GM12878 (cell line): Measurements from ENCODE around the gene PCDHGA2. TPM values are rescaled to one million over a fixed set of nuclear protein-coding genes. Genes with fewer than 3 reads are reported as not detected.

Experiments used
- ATAC-seq: fragments of 200-7000 bp; cut with Tn5 transposase; 3 replicates; pipeline ENCODE4 v1.9.1; 2020; ENCODE audit warnings: mild to moderate bottlenecking, moderate library complexity
- Bru-seq: library from RNA; stranded (reverse); fragments of 400-500 nt; gene quantifications from one replicate; lab custom pipeline; 2021; lab: Mats Ljungman, UMichigan
- BruChase-seq, 2 experiments: library from RNA; stranded (reverse); fragments of 400-500 nt; gene quantifications; one replicate each; lab custom pipeline; 2021; lab: Mats Ljungman, UMichigan
- BruUV-seq: library from RNA; stranded (reverse); fragments of 400-500 nt; replicated peaks from 2 replicates; lab custom pipeline; 2021; lab: Mats Ljungman, UMichigan
- CTCF ChIA-PET: fragments of 300-600 bp; sonication (Branson Sonifier 250); formaldehyde crosslinking; extraction: SDS; loops from one replicate; lab custom pipeline; 2021; ENCODE audit warnings: inconsistent platforms; lab: Yijun Ruan, JAX
- POLR2A ChIA-PET: fragments of 350-600 bp; formaldehyde crosslinking; extraction: SDS; loops from one replicate; lab custom pipeline; 2021; ENCODE audit warnings: inconsistent platforms; lab: Charles Lee
- RAD21 ChIA-PET: fragments of 300-600 bp; sonication (Branson Sonifier 250); formaldehyde crosslinking; loops from one replicate; lab custom pipeline; 2023; ENCODE audit warnings: antibody characterized with exemption; ENCODE audit not compliant: unreplicated experiment; lab: Charles Lee
- SMC1A ChIA-PET: fragments of 300-600 bp; sonication (Branson Sonifier 250); formaldehyde crosslinking; loops from one replicate; lab custom pipeline; 2023; ENCODE audit not compliant: unreplicated experiment, uncharacterized antibody; lab: Charles Lee
- DNase-seq: peaks from one replicate; pipeline ENCODE4 v3.0.0-alpha.2; 2011; ENCODE audit warnings: low read depth, low spot score
- FAIRE-seq: peaks from 3 replicates; lab custom pipeline; 2011; peaks lifted over from hg19 to GRCh38; lab: Jason Lieb, UNC
- H2AFZ ChIP-seq: 2 replicates; pipeline ENCODE4 v1.6.0; 2011; ENCODE audit warnings: low read depth, low read length, control low read depth; ENCODE audit not compliant: control insufficient read depth
- H3K27ac ChIP-seq: 2 replicates; pipeline ENCODE4 v1.5.1; 2011; ENCODE audit warnings: control low read depth; ENCODE audit not compliant: control insufficient read depth, insufficient read depth
- H3K27me3 ChIP-seq, 2 experiments: replicated peaks in 1 of 2; 2 replicates each; pipeline versions ENCODE4 v1.6.0 to v1.6.1; 2011; ENCODE audit warnings: low read length in 1 of 2; ENCODE audit not compliant: control insufficient read depth in 2 of 2, insufficient read depth in 2 of 2
- H3K36me3 ChIP-seq, 2 experiments: 2 replicates each; pipeline ENCODE4 v1.5.1; 2011; ENCODE audit warnings: low read length in 1 of 2; ENCODE audit not compliant: control insufficient read depth in 2 of 2, insufficient read depth in 2 of 2
- H3K4me1 ChIP-seq: 2 replicates; pipeline ENCODE4 v1.6.1; 2011; ENCODE audit warnings: mild to moderate bottlenecking, low read length, moderate library complexity, mixed read lengths; ENCODE audit not compliant: control insufficient read depth, insufficient read depth
- H3K4me2 ChIP-seq: 2 replicates; pipeline ENCODE4 v1.6.0; 2011; ENCODE audit warnings: control low read depth; ENCODE audit not compliant: control insufficient read depth, insufficient read depth
- H3K4me3 ChIP-seq: fragments of 200-600 bp; sonication (generic); 2 replicates; pipeline ENCODE4 v1.5.1; 2016
- H3K79me2 ChIP-seq: 2 replicates; pipeline ENCODE4 v1.6.0; 2011; ENCODE audit warnings: low read length; ENCODE audit not compliant: control insufficient read depth, insufficient read depth
- H3K9ac ChIP-seq: 2 replicates; pipeline ENCODE4 v1.8.0; 2011; ENCODE audit warnings: low read length, control low read depth, mixed read lengths; ENCODE audit not compliant: control insufficient read depth, insufficient read depth
- H3K9me3 ChIP-seq: replicated peaks from 3 replicates; pipeline ENCODE4 v1.5.1; 2011; ENCODE audit warnings: mild to moderate bottlenecking, low read length; ENCODE audit not compliant: control insufficient read depth, insufficient read depth
- H4K20me1 ChIP-seq: 2 replicates; pipeline ENCODE4 v1.6.0; 2011; ENCODE audit not compliant: control insufficient read depth, insufficient read depth
- CTCF ChIP-seq, 3 experiments: IDR thresholded peaks in 2 of 3; conservative IDR thresholded peaks in 1 of 3; 2 replicates each; pipeline ENCODE4 v1.5.1; 2011; ENCODE audit warnings: low read depth in 3 of 3, low read length in 3 of 3, mild to moderate bottlenecking in 3 of 3, control low read depth in 2 of 3, moderate library complexity in 2 of 3, inconsistent platforms in 1 of 3, mixed read lengths in 1 of 3; ENCODE audit not compliant: control insufficient read depth in 2 of 3, insufficient read depth in 1 of 3; ENCODE audit errors: extremely low read depth in 1 of 3
- NKRF ChIP-seq: fragments of 450-650 bp; conservative IDR thresholded peaks from 2 replicates; pipeline ENCODE4 v1.6.1; 2017; ENCODE audit warnings: mild to moderate bottlenecking, moderate library complexity
- NR2F1 ChIP-seq: fragments of 450-650 bp; conservative IDR thresholded peaks from 2 replicates; pipeline ENCODE4 v1.6.1; 2017; ENCODE audit warnings: mild to moderate bottlenecking
- RAD21 ChIP-seq: IDR thresholded peaks from 2 replicates; pipeline ENCODE4 v1.6.1; 2011; ENCODE audit warnings: mild to moderate bottlenecking, low read depth, low read length, moderate library complexity; ENCODE audit not compliant: insufficient read depth
- SMAD5 ChIP-seq: IDR thresholded peaks from 2 replicates; pipeline ENCODE4 v1.6.1; 2016; ENCODE audit warnings: antibody characterized with exemption, low read depth
- WGBS: methylation state at CpG from one replicate; pipeline ENCODE4 v1.1.6; 2016; ENCODE audit warnings: low lambda C conversion rate; ENCODE audit not compliant: insufficient replicate concordance, insufficient coverage; ENCODE audit errors: missing lambda C conversion rate; 5-methylcytosine and 5-hydroxymethylcytosine counted together
- in situ Hi-C: fragments of 300-500 bp; cut with MboI; formaldehyde crosslinking; loops from 9 replicates; pipeline ENCODE4 v1.14.3; 2018; ENCODE audit warnings: mixed read lengths
- intact Hi-C: fragments of 100-400 bp; cut with micrococcal nuclease; formaldehyde crosslinking; loops from one replicate; pipeline ENCODE4 v1.14.2; 2022; ENCODE audit not compliant: unreplicated experiment
- long read RNA-seq, 2 experiments: library from polyadenylated mRNA; unstranded; transcript quantifications; one replicate each; pipeline ENCODE4 v2.0.0, GENCODE V29; 2019 to 2020
- polyA minus RNA-seq, 3 experiments: library from RNA; depleted of rRNA, polyadenylated mRNA; stranded (reverse); fragments of >200 nt; gene quantifications; 2 replicates each; pipeline ENCODE4 v1.2.3, GENCODE V29; 2011
- polyA plus RNA-seq, 11 experiments: library from polyadenylated mRNA; depleted of rRNA in 4 of 11; unstranded in 6 of 11; stranded (reverse) in 5 of 11; fragments of >200 nt; fragmentation: Nextera tagmentation in 4 of 11; fragmentation: Illumina TruSeq in 1 of 11; extraction: Ambion mirVana in 4 of 11; extraction: Trizol in 1 of 11; gene quantifications; 1 replicate in 1 of 11; 2 replicates in 10 of 11; pipeline versions ENCODE4 v1.2.1 to v1.2.3, GENCODE V29; 2011 to 2016; ENCODE audit warnings: inconsistent platforms in 2 of 11, missing spikeins in 2 of 11, low read depth in 1 of 11
- total RNA-seq, 4 experiments: library from RNA; depleted of rRNA in 3 of 4; stranded (reverse); fragments of >200 nt in 3 of 4; fragmentation: Illumina TruSeq in 1 of 4; extraction: Trizol in 1 of 4; gene quantifications; 2 replicates each; pipeline versions ENCODE4 v1.2.1 to v1.2.3, GENCODE V29; 2013 to 2021

Gene PCDHGA2
- 1.0 and 1.3 TPM in 2 replicates for total RNA-seq (2013; cell fraction: nucleolus; rRNA removed)
- total RNA-seq (2014; rRNA removed) (0.06 TPM in 1 of 2 replicates, not detected in the other), total RNA-seq (2014; rRNA removed; fragmentation: Illumina TruSeq; extraction: Trizol) (0.04 and 0.05 TPM in 2 replicates), total RNA-seq (2021) (0.05 and 0.11 TPM in 2 replicates), polyA plus RNA-seq (2011; rRNA removed) (0.04 and 0.11 TPM in 2 replicates), polyA plus RNA-seq (2014; fragmentation: Illumina TruSeq; extraction: Trizol) (0.03 and 0.08 TPM in 2 replicates), polyA plus RNA-seq (2014; fragmentation: Nextera tagmentation; extraction: Ambion mirVana) (not detected), polyA plus RNA-seq (2014; rRNA removed) (0.03 and 0.10 TPM in 2 replicates), polyA plus RNA-seq (2016; fragmentation: Nextera tagmentation; extraction: Ambion mirVana) (not detected), polyA minus RNA-seq (2011; rRNA and poly(A)+ RNA removed) (0.07 and 0.15 TPM in 2 replicates), Bru-seq, nascent RNA (percentile 12 among the genes with signal in this experiment), BruChase-seq, experiment 1, labeled RNA remaining after a 6-hour chase (percentile 19 among the genes with signal in this experiment), BruChase-seq, experiment 2, labeled RNA remaining after a 2-hour chase (percentile 13 among the genes with signal in this experiment)
- not detected for polyA plus RNA-seq (2011; ENCODE audit: low read depth)
- polyA plus RNA-seq (2011; cell fraction: cytosol; rRNA removed), result 0.01 and 0.03 TPM in 2 replicates
- polyA plus RNA-seq (2011; cell fraction: nucleus; rRNA removed), result 0.18 and 0.25 TPM in 2 replicates
- polyA plus RNA-seq (2012), result 0.04 and 0.11 TPM in 2 replicates
- not detected in 2 replicates for polyA minus RNA-seq (2011; cell fraction: cytosol; rRNA and poly(A)+ RNA removed)
- polyA minus RNA-seq (2011; cell fraction: nucleus; rRNA and poly(A)+ RNA removed), result 0.24 and 0.29 TPM in 2 replicates
- long read RNA-seq, experiment 1, result 0 reads
- long read RNA-seq, experiment 2, result 0 reads

GRCh38 chr5:141338538-141339306, at the start of gene PCDHGA2:
TSS of gene PCDHGA2 (plus strand) at chr5:141338760.
- FAIRE-seq, result no peak
- ChIA-PET RAD21 (interaction anchor here (0.7 kb wide), 1 partner anchor 225 kb away, joined by 3 read pairs; no protein-coding TSS in a partner anchor), CTCF (interaction anchor here (1.4 to 1.7 kb wide), 2 partner anchors 16 to 18 kb away, joined by 5 read pairs; partner anchors contain the start of gene TAF7)
- Histone ChIP-seq H3K4me2 (no peak within 1 kb of the TSS), H3K27ac (no peak within 1 kb of the TSS), H4K20me1 (no peaks in the 10 kb centered on the region), H3K9me3 (no peaks in the 10 kb centered on the region; the same call in 1 of the 3 replicates), H3K79me2 (no peaks in the 10 kb centered on the region), H3K9ac (no peak within 1 kb of the TSS), H3K36me3 (no peaks in the 10 kb centered on the region)
- ATAC-seq, result peak; percentile 49
- DNase-seq, result no peak
- intact Hi-C loops, result no loop called here
- no TSS peak for BruUV-seq
- in situ Hi-C loops, result no loop called here
- TF ChIP-seq SMAD5 (no peak), NR2F1 (no peak), NKRF (no peak), CTCF (IDR thresholded peaks at IDR 0.05 in 2 of 3, conservative IDR thresholded peaks at IDR 0.05 in 1 of 3; ENCODE audit: control insufficient read depth in 2 of 3, extremely low read depth in 1 of 3, insufficient read depth in 1 of 3, low read depth in 3 of 3, low read length in 3 of 3) (peak; percentile 16 to 46 (median 40); a peak in 5 of 6 replicates), RAD21 (peak; percentile 42)
- TF ChIP-seq, all 136 proteins: peak for 2
- no peak within 1 kb of the TSS for H3K4me3 ChIP-seq
- H3K4me1 ChIP-seq, result no peaks in the 10 kb centered on the region
- POLR2A ChIA-PET, result no interaction called here
- SMC1A ChIA-PET, result interaction anchor here (1.3 to 1.6 kb wide), 2 partner anchors 10 to 225 kb away, joined by 3 to 6 read pairs; no protein-coding TSS in a partner anchor
- no peak within 1 kb of the TSS for H2AFZ ChIP-seq
- WGBS, result 42% methylated on average over 27 of the region's 27 CpGs
- no peaks in the 10 kb centered on the region for H3K27me3 ChIP-seq
